SK-N-SH treated with all-trans-retinoic acid at 6 μM for 48 hours (cell line): ENCODE results near the gene MAP7.

Source experiments
- ATAC-seq: fragments of 200-7000 bp; cut with Tn5 transposase; 3 replicates; pipeline ENCODE4 v1.9.1; 2020; ENCODE audit warnings: mild to moderate bottlenecking, moderate library complexity
- ARNTL ChIP-seq: fragments of 450-650 bp; formaldehyde crosslinking; IDR thresholded peaks from 2 replicates; pipeline ENCODE4 v1.5.0; 2020; ENCODE audit warnings: low read depth, mild to moderate bottlenecking, moderate library complexity, borderline replicate concordance
- BACH2 ChIP-seq: fragments of 250-450 bp; sonication (Bioruptor Pico); IDR thresholded peaks from 2 replicates; pipeline ENCODE4 v1.9.0; 2021; ENCODE audit warnings: mild to moderate bottlenecking, borderline replicate concordance
- CSDC2 ChIP-seq: fragments of 250-450 bp; sonication (Bioruptor Pico); IDR thresholded peaks from 2 replicates; pipeline ENCODE4 v1.5.0; 2020; ENCODE audit warnings: mild to moderate bottlenecking, moderate library complexity
- CSRNP3 ChIP-seq: fragments of 250-450 bp; sonication (Bioruptor Pico); IDR thresholded peaks from 2 replicates; pipeline ENCODE4 v1.5.1; 2021; ENCODE audit warnings: mild to moderate bottlenecking, moderate library complexity
- ESRRG ChIP-seq: fragments of 250-450 bp; sonication (Bioruptor Pico); IDR thresholded peaks from 2 replicates; pipeline ENCODE4 v1.6.1; 2021; ENCODE audit warnings: mild to moderate bottlenecking
- GLIS3 ChIP-seq: fragments of 250-450 bp; sonication (Bioruptor Pico); IDR thresholded peaks from 2 replicates; pipeline ENCODE4 v1.5.0; 2020; ENCODE audit warnings: mild to moderate bottlenecking, moderate library complexity
- PPARA ChIP-seq: fragments of 250-450 bp; sonication (Bioruptor Pico); IDR thresholded peaks from 2 replicates; pipeline ENCODE4 v1.5.0; 2020; ENCODE audit warnings: mild to moderate bottlenecking, borderline replicate concordance
- RARB ChIP-seq: fragments of 250-450 bp; sonication (Bioruptor Pico); IDR thresholded peaks from 2 replicates; pipeline ENCODE4 v1.8.0; 2021; ENCODE audit warnings: mild to moderate bottlenecking, moderate library complexity
- SNAI2 ChIP-seq: fragments of 250-450 bp; sonication (Bioruptor Pico); IDR thresholded peaks from 2 replicates; pipeline ENCODE4 v1.5.0; 2020; ENCODE audit warnings: mild to moderate bottlenecking, moderate library complexity
- TCF4 ChIP-seq: fragments of 250-450 bp; sonication (Bioruptor Pico); IDR thresholded peaks from 2 replicates; pipeline ENCODE4 v1.8.0; 2021; ENCODE audit warnings: mild to moderate bottlenecking, moderate library complexity, borderline replicate concordance
- TOX ChIP-seq: fragments of 250-450 bp; sonication (Bioruptor Pico); IDR thresholded peaks from 2 replicates; pipeline ENCODE4 v1.8.0; 2021; ENCODE audit warnings: mild to moderate bottlenecking, moderate library complexity, borderline replicate concordance
- TSHZ2 ChIP-seq: fragments of 250-450 bp; sonication (Bioruptor Pico); IDR thresholded peaks from 2 replicates; pipeline ENCODE4 v1.5.0; 2020; ENCODE audit warnings: mild to moderate bottlenecking, moderate library complexity
- ZFP3 ChIP-seq: fragments of 250-450 bp; sonication (Bioruptor Pico); IDR thresholded peaks from 2 replicates; pipeline ENCODE4 v1.5.0; 2020; ENCODE audit warnings: mild to moderate bottlenecking, moderate library complexity
- ZFP30 ChIP-seq: fragments of 450-650 bp; formaldehyde crosslinking; IDR thresholded peaks from 2 replicates; pipeline ENCODE4 v1.5.0; 2022; ENCODE audit warnings: mild to moderate bottlenecking, moderate library complexity
- ZNF565 ChIP-seq: fragments of 450-650 bp; formaldehyde crosslinking; conservative IDR thresholded peaks from 2 replicates; pipeline ENCODE4 v1.5.0; 2020; ENCODE audit warnings: low read depth, mild to moderate bottlenecking, moderate library complexity
- ZNF70 ChIP-seq: fragments of 450-650 bp; formaldehyde crosslinking; IDR thresholded peaks from 2 replicates; pipeline ENCODE4 v1.5.0; 2020; ENCODE audit warnings: mild to moderate bottlenecking, moderate library complexity
- ZNF8 ChIP-seq: fragments of 450-650 bp; formaldehyde crosslinking; IDR thresholded peaks from 2 replicates; pipeline ENCODE4 v1.5.0; 2020; ENCODE audit warnings: mild to moderate bottlenecking, moderate library complexity
- TF ChIP-seq, protein P1 (sequence below): fragments of 250-450 bp; sonication (Bioruptor Pico); IDR thresholded peaks from 2 replicates; pipeline ENCODE4 v1.5.1; 2020; ENCODE audit warnings: low read depth, mild to moderate bottlenecking, moderate library complexity

Gene MAP7

GRCh38 chr6:136464148-136464547, 86.1 kb downstream of the MAP7 start:
- no peak for ATAC-seq
- TF ChIP-seq TOX (CRISPR knock-in tag) (no peak), ZFP30 (CRISPR knock-in tag) (no peak), TCF4 (CRISPR knock-in tag) (no peak), ZNF565 (CRISPR knock-in tag) (no peak), CSRNP3 (CRISPR knock-in tag) (no peak), ESRRG (CRISPR knock-in tag) (no peak), RARB (CRISPR knock-in tag) (no peak), BACH2 (CRISPR knock-in tag) (no peak), ZFP3 (CRISPR knock-in tag) (no peak)

DNA sequence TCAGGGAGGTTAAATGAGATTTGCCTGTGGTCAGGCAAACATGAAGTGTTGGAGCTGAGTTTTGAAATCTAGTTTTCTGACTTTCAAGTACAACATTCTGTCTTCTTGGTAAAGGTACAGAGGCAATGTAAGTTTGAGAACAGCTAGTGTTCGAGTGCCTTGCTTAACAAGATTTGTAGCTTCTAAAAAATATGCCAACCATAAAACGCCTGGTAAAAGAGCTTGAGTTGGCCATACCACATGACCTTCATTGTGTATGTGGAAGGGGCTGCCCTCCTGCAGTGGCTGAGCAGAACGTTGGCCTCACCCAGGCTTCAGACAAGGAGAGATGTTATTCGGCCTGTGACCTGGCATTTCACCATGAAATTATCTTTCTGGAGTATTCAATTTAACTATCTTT, 86.5 kb downstream of the MAP7 start:
- TF ChIP-seq ARNTL (CRISPR knock-in tag) (no peak), SNAI2 (no peak), ESRRG (CRISPR knock-in tag) (no peak), PPARA (CRISPR knock-in tag) (no peak), GLIS3 (CRISPR knock-in tag) (no peak), ZNF565 (CRISPR knock-in tag) (no peak), ZNF70 (CRISPR knock-in tag) (no peak), CSDC2 (CRISPR knock-in tag) (no peak), ZFP30 (CRISPR knock-in tag) (no peak), ZNF8 (CRISPR knock-in tag) (no peak), RARB (CRISPR knock-in tag) (no peak), TSHZ2 (CRISPR knock-in tag) (no peak)
- TF ChIP-seq, protein P1, sequence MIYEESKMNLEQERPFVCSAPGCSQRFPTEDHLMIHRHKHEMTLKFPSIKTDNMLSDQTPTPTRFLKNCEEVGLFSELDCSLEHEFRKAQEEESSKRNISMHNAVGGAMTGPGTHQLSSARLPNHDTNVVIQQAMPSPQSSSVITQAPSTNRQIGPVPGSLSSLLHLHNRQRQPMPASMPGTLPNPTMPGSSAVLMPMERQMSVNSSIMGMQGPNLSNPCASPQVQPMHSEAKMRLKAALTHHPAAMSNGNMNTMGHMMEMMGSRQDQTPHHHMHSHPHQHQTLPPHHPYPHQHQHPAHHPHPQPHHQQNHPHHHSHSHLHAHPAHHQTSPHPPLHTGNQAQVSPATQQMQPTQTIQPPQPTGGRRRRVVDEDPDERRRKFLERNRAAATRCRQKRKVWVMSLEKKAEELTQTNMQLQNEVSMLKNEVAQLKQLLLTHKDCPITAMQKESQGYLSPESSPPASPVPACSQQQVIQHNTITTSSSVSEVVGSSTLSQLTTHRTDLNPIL (CRISPR knock-in tag) = no peak
- no peak for ATAC-seq

DNA sequence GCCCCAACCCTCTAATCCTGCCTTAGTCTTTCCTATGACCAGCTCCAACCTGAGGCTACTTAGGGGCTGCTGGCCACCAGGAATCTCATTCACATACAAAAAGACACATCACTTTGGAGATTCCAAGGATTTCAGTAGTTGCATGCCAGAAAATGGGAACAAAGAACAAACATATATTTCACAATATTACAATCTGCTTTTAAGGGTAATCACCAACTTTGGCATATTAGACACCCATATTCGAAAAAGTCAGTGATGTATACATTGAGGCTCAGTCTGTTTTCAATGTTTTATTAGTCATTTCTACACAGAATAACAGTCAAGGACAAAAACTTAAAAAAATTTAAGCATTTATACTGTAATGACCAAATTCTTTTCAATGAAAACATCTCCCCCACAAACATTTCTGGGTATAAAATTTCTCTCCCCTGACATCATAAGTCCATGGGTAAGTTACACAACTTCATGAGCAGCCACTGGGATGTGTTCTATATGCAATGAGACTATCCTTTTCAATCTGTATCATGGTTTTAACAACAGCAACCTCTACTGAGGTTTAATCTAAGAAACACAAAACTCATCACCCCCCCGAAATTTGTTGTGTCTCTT, 103.5 kb downstream of the MAP7 start:
- TF ChIP-seq BACH2 (CRISPR knock-in tag) (no peak), ZNF565 (CRISPR knock-in tag) (no peak), TSHZ2 (CRISPR knock-in tag) (no peak), ZFP30 (CRISPR knock-in tag) (no peak), PPARA (CRISPR knock-in tag) (no peak), CSRNP3 (CRISPR knock-in tag) (no peak), RARB (CRISPR knock-in tag) (no peak), ZFP3 (CRISPR knock-in tag) (no peak)
- TF ChIP-seq, protein P1 (CRISPR knock-in tag) = no peak
- no peak for ATAC-seq
